GM12878 (cell line): ENCODE results near the gene ATP6V1A. TPM values are rescaled to one million over a fixed set of nuclear protein-coding genes. Genes with fewer than 3 reads are reported as not detected.

Source experiments
- ATAC-seq: fragments of 200-7000 bp; cut with Tn5 transposase; 3 replicates; pipeline ENCODE4 v1.9.1; 2020; ENCODE audit warnings: mild to moderate bottlenecking, moderate library complexity
- BruUV-seq: library from RNA; stranded (reverse); fragments of 400-500 nt; replicated peaks from 2 replicates; lab custom pipeline; 2021; lab: Mats Ljungman, UMichigan
- CTCF ChIA-PET: fragments of 300-600 bp; sonication (Branson Sonifier 250); formaldehyde crosslinking; extraction: SDS; loops from one replicate; lab custom pipeline; 2021; ENCODE audit warnings: inconsistent platforms; lab: Yijun Ruan, JAX
- POLR2A ChIA-PET: fragments of 350-600 bp; formaldehyde crosslinking; extraction: SDS; loops from one replicate; lab custom pipeline; 2021; ENCODE audit warnings: inconsistent platforms; lab: Charles Lee
- RAD21 ChIA-PET: fragments of 300-600 bp; sonication (Branson Sonifier 250); formaldehyde crosslinking; loops from one replicate; lab custom pipeline; 2023; ENCODE audit warnings: antibody characterized with exemption; ENCODE audit not compliant: unreplicated experiment; lab: Charles Lee
- SMC1A ChIA-PET: fragments of 300-600 bp; sonication (Branson Sonifier 250); formaldehyde crosslinking; loops from one replicate; lab custom pipeline; 2023; ENCODE audit not compliant: unreplicated experiment, uncharacterized antibody; lab: Charles Lee
- DNase-seq: peaks from one replicate; pipeline ENCODE4 v3.0.0-alpha.2; 2011; ENCODE audit warnings: low read depth, low spot score
- FAIRE-seq: peaks from 3 replicates; lab custom pipeline; 2011; peaks lifted over from hg19 to GRCh38; lab: Jason Lieb, UNC
- H2AFZ ChIP-seq: 2 replicates; pipeline ENCODE4 v1.6.0; 2011; ENCODE audit warnings: low read depth, low read length, control low read depth; ENCODE audit not compliant: control insufficient read depth
- H3K27ac ChIP-seq: 2 replicates; pipeline ENCODE4 v1.5.1; 2011; ENCODE audit warnings: control low read depth; ENCODE audit not compliant: control insufficient read depth, insufficient read depth
- H3K27me3 ChIP-seq, 2 experiments: replicated peaks in 1 of 2; 2 replicates each; pipeline versions ENCODE4 v1.6.0 to v1.6.1; 2011; ENCODE audit warnings: low read length in 1 of 2; ENCODE audit not compliant: control insufficient read depth in 2 of 2, insufficient read depth in 2 of 2
- H3K36me3 ChIP-seq, 2 experiments: 2 replicates each; pipeline ENCODE4 v1.5.1; 2011; ENCODE audit warnings: low read length in 1 of 2; ENCODE audit not compliant: control insufficient read depth in 2 of 2, insufficient read depth in 2 of 2
- H3K4me1 ChIP-seq: 2 replicates; pipeline ENCODE4 v1.6.1; 2011; ENCODE audit warnings: mild to moderate bottlenecking, low read length, moderate library complexity, mixed read lengths; ENCODE audit not compliant: control insufficient read depth, insufficient read depth
- H3K4me2 ChIP-seq: 2 replicates; pipeline ENCODE4 v1.6.0; 2011; ENCODE audit warnings: control low read depth; ENCODE audit not compliant: control insufficient read depth, insufficient read depth
- H3K4me3 ChIP-seq: fragments of 200-600 bp; sonication (generic); 2 replicates; pipeline ENCODE4 v1.5.1; 2016
- H3K79me2 ChIP-seq: 2 replicates; pipeline ENCODE4 v1.6.0; 2011; ENCODE audit warnings: low read length; ENCODE audit not compliant: control insufficient read depth, insufficient read depth
- H3K9ac ChIP-seq: 2 replicates; pipeline ENCODE4 v1.8.0; 2011; ENCODE audit warnings: low read length, control low read depth, mixed read lengths; ENCODE audit not compliant: control insufficient read depth, insufficient read depth
- H3K9me3 ChIP-seq: replicated peaks from 3 replicates; pipeline ENCODE4 v1.5.1; 2011; ENCODE audit warnings: mild to moderate bottlenecking, low read length; ENCODE audit not compliant: control insufficient read depth, insufficient read depth
- H4K20me1 ChIP-seq: 2 replicates; pipeline ENCODE4 v1.6.0; 2011; ENCODE audit not compliant: control insufficient read depth, insufficient read depth
- IKZF1 ChIP-seq: fragments of 450-650 bp; conservative IDR thresholded peaks from 2 replicates; pipeline ENCODE4 v1.6.1; 2017; ENCODE audit warnings: antibody characterized with exemption, mild to moderate bottlenecking
- JUNB ChIP-seq: IDR thresholded peaks from 2 replicates; pipeline ENCODE4 v1.6.1; 2016; ENCODE audit warnings: antibody characterized with exemption, mild to moderate bottlenecking
- MTA2 ChIP-seq: fragments of 450-650 bp; IDR thresholded peaks from 2 replicates; pipeline ENCODE4 v1.6.1; 2016; ENCODE audit warnings: low read depth, mild to moderate bottlenecking, moderate library complexity
- NR2F1 ChIP-seq: fragments of 450-650 bp; conservative IDR thresholded peaks from 2 replicates; pipeline ENCODE4 v1.6.1; 2017; ENCODE audit warnings: mild to moderate bottlenecking
- PAX5 ChIP-seq: IDR thresholded peaks from 2 replicates; pipeline ENCODE4 v1.6.1; 2011; ENCODE audit warnings: low read depth, low read length, borderline replicate concordance
- PML ChIP-seq: IDR thresholded peaks from 2 replicates; pipeline ENCODE4 v1.6.1; 2012; ENCODE audit warnings: low read length, inconsistent platforms
- POLR2A ChIP-seq: IDR thresholded peaks from 2 replicates; pipeline ENCODE4 v1.6.1; 2011; ENCODE audit warnings: low read depth, mild to moderate bottlenecking, low read length
- WGBS: methylation state at CpG from one replicate; pipeline ENCODE4 v1.1.6; 2016; ENCODE audit warnings: low lambda C conversion rate; ENCODE audit not compliant: insufficient replicate concordance, insufficient coverage; ENCODE audit errors: missing lambda C conversion rate; 5-methylcytosine and 5-hydroxymethylcytosine counted together
- in situ Hi-C: fragments of 300-500 bp; cut with MboI; formaldehyde crosslinking; loops from 9 replicates; pipeline ENCODE4 v1.14.3; 2018; ENCODE audit warnings: mixed read lengths
- intact Hi-C: fragments of 100-400 bp; cut with micrococcal nuclease; formaldehyde crosslinking; loops from one replicate; pipeline ENCODE4 v1.14.2; 2022; ENCODE audit not compliant: unreplicated experiment
- polyA plus RNA-seq, 11 experiments: library from polyadenylated mRNA; depleted of rRNA in 4 of 11; unstranded in 6 of 11; stranded (reverse) in 5 of 11; fragments of >200 nt; fragmentation: Nextera tagmentation in 4 of 11; fragmentation: Illumina TruSeq in 1 of 11; extraction: Ambion mirVana in 4 of 11; extraction: Trizol in 1 of 11; gene quantifications; 1 replicate in 1 of 11; 2 replicates in 10 of 11; pipeline versions ENCODE4 v1.2.1 to v1.2.3, GENCODE V29; 2011 to 2016; ENCODE audit warnings: inconsistent platforms in 2 of 11, missing spikeins in 2 of 11, low read depth in 1 of 11
- total RNA-seq, 4 experiments: library from RNA; depleted of rRNA in 3 of 4; stranded (reverse); fragments of >200 nt in 3 of 4; fragmentation: Illumina TruSeq in 1 of 4; extraction: Trizol in 1 of 4; gene quantifications; 2 replicates each; pipeline versions ENCODE4 v1.2.1 to v1.2.3, GENCODE V29; 2013 to 2021

ATP6V1A gene
- total and polyA plus RNA-seq, 10 of the 15 experiments (the other 5 are each of a cell fraction or from before 2014, with no cell fraction given), result 22.4 to 65.8 (median 47.7) TPM

- TF ChIP-seq PAX5 (no peak), IKZF1 (no peak), JUNB (no peak)
Measured at GRCh38 chr3:113698213-113698742, 48.6 kb upstream of the ATP6V1A start (continued).

GRCh38 chr3:113698956-113699355, 47.9 kb upstream of the ATP6V1A start:
- SMC1A ChIA-PET, result interaction anchor here (1.4 kb wide), 2 partner anchors 25 to 121 kb away, joined by 3 to 4 read pairs; no protein-coding TSS in a partner anchor
- in situ Hi-C loops, result no loop called here

More at GRCh38 chr3:113698956-113699355, 47.9 kb upstream of the ATP6V1A start:
- WGBS, result 4% methylated on average over 16 of the region's 24 CpGs
- H3K27me3 ChIP-seq, result no peaks in the 10 kb centered on the region
- POLR2A ChIA-PET, result interaction anchor here (0.7 to 1.1 kb wide), 2 partner anchors 18 to 40 kb away, joined by 3 to 4 read pairs; no protein-coding TSS in a partner anchor
- peak overlapping the region; percentile 43 for H3K4me3 ChIP-seq
- peaks cover 21% of the 10 kb centered on the region for H3K79me2 ChIP-seq
- H2AFZ ChIP-seq, result peak overlapping the region; percentile 62
- DNase-seq (no peak), FAIRE-seq (no peak), ATAC-seq (no peak)
- peak overlapping the region; percentile 82 for H3K4me2 ChIP-seq
- no TSS peak for BruUV-seq
- H3K9ac ChIP-seq, result no peak overlapping the region; the same call in 1 of the 2 replicates
- CTCF ChIA-PET, result interaction anchor here (1.2 to 3.3 kb wide), 7 partner anchors 12 to 204 kb away, joined by 3 to 18 read pairs (median 3); partner anchors contain the start of gene NAA50
- peaks cover 8% of the 10 kb centered on the region; the same call in 1 of the 2 replicates for H3K4me1 ChIP-seq
- H3K9me3 ChIP-seq, result no peaks in the 10 kb centered on the region
- intact Hi-C loops, result no loop called here
- H3K36me3 ChIP-seq, result no peaks in the 10 kb centered on the region
- no peak for TF ChIP-seq MTA2
- TF ChIP-seq NR2F1, result 0 out of 2 replicates have a peak, but pooled peaks have one; percentile 34
- TF ChIP-seq POLR2A, result 0 out of 2 replicates have a peak, but pooled peaks have one; percentile 22
- TF ChIP-seq PML, result no peak
- no peaks in the 10 kb centered on the region for H4K20me1 ChIP-seq
- RAD21 ChIA-PET, result interaction anchor here (1.0 to 1.3 kb wide), 2 partner anchors 46 kb away, joined by 3 read pairs; no protein-coding TSS in a partner anchor
- no peak overlapping the region for H3K27ac ChIP-seq
